Measurements from ENCODE around the gene SLC43A3.
"Not testable (repeated sequence)": the region's sequence is repeated elsewhere in the genome, so short reads cannot be mapped to it uniquely, and the experiment has no call there.

Gene SLC43A3

DNA sequence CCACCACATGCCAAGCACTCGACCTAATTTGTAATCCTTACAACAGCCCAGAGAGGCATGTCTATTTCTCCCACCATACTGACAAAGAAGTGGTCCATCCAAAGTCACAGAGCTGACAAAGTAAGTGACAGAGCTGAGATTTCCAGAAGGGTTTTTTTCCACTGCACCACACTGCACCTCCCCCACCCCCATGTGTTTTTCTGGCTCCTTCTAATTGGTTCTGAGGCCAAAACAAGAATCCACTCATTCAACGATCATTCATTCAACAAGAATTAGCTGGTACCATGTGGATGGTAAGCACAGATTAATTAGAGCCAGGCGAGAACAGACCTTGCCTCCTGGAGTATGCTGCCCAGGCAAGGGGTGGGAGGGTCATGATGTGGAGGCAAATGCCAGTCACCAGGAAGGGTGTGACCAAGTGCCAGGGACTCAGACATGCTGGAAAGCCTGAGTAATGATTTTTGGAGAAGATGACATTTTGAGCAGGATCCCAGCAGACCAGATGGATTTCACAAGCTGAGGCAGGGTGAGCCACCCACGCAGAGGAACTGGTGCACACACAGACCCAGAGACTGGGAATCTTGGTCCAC lies 21.6 kb downstream of the SLC43A3 start:
- DNase-seq (ENCODE audit: low read depth in 2 of 2), result no peak

DNA sequence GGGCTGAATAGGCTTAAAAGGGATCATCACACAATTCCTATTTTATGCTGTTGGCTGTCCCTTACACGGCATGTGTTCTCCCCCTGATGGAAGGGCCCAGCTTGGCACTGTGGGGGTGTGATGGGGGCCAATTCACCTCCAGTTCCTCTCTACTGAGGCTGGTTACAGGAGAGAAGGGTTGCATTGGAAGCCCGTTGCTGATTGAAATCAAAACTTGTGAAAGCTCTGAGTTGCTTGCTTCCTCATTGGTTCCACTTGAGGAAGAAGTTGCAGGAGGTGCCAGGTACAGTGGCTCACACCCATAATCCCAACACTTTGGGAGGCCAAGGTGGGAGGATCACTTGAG lies 23.1 kb downstream of the SLC43A3 start:
- DNase-seq (ENCODE audit: low read depth in 2 of 2), result no peak

DNA sequence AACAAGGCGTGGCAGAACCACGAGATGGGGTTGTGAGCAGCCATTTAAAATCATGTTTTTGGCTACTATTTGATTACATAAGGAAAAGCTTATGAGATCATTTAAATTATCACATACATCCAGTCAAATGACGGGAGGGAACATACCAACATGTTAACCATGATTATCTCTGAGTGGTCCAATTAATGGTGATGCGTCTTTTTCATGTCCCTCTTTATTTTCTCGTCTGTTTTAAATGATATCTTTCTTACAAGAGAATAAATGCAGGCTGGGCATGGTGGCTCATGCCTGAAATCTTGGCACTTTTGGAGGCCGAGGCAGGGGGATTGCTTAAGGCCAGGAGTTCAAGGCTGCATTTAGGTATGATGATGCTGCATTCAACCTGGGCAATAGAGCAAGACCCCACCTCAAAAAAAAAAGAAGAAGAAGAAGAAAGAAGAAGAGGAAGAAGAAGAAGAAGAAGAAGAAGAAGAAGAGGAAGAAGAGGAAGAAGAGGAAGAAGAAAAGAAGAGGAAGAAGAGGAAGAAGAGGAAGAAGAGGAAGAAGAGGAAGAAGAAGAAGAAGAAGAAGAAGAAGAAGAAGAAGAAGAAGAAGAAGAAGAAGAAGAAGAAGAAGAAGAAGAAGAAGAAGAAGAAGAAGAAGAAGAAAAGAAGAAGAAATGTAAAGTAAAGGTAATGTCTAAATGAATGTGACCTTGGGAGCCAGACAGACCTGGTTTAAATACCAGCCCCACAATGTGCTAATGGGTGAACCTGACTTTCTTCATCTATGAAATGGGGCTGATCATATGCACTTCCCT lies 23.7 kb downstream of the SLC43A3 start:
- not testable (repeated sequence) for DNase-seq (ENCODE audit: low read depth in 2 of 2)

DNA sequence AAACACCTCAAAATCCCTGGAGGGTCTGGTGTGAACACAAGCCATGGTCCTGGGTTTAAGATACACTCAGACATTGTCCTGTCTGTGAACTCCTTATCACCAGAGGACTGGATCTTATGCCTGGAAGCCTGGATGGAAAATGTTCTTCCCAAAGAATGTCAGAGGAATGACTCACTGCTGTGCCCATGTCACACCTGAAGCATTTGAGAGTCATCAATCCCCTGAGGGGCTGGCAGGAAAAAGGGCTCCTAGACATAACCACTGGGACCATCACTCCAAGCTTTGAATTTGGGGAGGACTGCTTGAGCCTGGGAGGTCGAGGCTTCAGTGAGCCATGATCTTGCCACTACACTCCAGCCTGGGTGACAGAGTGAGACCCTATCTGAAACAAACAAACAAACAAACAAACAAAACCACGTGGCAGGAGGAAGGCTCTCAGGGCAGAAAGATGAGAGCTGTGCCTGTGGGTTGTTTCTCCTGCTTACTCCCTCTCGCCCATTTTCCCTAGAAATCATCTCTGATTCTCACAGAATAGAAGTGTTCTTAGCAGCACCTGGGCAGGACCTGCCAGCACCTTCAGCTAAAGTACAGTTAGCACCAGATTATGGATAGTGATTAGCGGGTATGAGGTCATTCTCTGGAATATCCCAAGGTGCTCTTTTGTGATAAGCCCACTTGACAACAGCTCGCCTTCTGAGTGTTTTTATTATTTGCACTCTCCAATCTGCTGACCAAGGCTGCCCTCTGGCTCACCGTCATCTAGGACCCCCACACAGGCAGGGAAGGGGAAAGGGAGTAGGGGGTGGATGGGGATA lies 24.5 kb downstream of the SLC43A3 start:
- DNase-seq (ENCODE audit: low read depth in 2 of 2), result no peak

DNA sequence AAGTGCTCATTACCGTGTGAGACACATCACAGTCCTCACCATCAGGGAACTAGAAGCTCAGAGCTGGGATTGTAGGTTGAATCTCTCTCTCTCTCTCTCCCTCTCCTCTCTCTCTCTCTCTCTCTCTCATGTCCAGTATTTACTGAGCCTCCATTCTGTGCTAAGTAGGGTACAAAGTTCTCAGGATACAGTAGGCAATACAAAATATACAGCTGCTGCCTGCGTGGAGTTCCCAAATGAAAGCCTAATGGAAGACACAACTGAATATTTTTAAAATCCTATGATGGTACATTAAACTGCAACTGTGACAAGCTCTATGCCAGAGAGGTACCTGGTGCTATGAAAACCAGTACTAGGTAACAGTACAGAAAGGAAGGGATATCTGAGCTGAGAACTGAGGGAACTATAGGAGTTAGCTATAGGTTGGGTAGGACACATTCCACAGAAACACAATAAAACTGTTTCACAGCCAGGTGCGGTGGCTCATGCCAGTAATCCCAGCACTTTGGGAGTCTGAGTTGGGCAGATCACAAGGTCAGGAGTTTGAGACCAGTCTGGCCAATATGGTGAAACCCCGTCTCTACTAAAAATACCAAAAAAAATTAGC lies 26.8 kb downstream of the SLC43A3 start:
- no peak for DNase-seq (ENCODE audit: low read depth in 2 of 2)

DNA sequence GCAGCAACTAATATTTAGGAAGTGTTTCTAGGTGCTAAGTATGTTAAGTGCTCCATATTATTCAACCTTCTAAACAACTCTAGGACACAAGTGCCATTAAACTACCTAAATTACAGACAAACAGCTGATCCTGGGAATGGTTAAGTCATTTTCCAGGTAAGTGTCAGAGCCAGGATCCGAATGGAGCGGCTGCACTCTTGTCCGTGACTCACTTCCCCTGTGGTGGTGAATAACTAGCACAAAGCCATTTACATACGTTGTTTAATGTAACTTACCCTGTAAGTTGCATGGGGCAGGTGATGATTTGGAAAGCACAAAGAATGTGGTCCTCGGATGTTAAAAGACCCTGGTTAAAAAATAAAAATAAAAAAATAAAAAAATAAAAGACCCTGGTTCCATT lies 27.7 kb downstream of the SLC43A3 start:
- DNase-seq (ENCODE audit: low read depth in 2 of 2), result no peak

DNA sequence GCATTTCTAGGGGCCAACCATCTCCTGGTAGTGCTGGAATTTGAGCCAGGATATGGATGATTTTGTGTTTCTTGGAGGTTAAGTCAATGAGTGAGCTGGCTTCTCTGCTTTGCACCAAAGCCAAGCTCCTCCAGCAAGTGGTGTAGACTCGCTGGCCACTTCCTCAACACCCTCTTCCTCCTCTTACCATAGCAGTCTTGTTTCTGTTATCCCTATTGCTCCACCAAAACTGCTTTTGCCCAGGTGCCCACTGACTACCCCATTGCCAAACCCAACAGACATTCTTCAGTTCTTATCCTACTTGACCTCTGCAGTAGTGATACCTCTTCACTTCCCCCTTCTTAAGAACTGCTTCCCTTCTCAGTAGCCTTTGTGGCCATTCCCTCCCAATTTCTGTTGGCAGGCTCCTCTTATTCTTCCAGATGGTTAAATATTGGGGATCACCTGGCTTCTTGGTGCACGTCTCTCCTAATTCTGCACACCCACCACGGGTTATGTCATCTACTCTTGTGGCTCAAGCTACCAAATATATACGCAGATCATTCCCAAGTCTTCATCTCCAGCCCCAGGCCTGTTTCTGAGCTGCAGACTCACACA lies 29.4 kb downstream of the SLC43A3 start:
- DNase-seq (ENCODE audit: low read depth in 2 of 2), result no peak

DNA sequence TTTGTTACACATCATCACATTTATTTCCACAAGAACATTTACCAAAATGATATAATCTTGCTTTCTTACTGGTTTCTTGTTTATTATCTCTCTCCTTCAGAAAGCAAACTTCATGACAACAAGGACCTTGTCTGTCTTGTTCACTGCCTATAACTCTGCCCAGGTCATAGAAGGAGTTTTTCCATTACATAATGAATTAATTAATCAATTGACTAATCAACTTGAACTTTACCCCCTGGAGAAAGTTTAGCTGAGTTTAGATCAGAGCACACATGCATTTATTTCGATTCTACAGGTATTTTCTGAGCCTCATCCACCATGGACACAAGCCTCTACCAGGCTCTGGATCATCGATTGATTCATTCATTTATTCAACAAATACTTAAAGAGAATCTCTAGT lies 30.2 kb downstream of the SLC43A3 start:
- no peak for DNase-seq (ENCODE audit: low read depth in 2 of 2)

DNA sequence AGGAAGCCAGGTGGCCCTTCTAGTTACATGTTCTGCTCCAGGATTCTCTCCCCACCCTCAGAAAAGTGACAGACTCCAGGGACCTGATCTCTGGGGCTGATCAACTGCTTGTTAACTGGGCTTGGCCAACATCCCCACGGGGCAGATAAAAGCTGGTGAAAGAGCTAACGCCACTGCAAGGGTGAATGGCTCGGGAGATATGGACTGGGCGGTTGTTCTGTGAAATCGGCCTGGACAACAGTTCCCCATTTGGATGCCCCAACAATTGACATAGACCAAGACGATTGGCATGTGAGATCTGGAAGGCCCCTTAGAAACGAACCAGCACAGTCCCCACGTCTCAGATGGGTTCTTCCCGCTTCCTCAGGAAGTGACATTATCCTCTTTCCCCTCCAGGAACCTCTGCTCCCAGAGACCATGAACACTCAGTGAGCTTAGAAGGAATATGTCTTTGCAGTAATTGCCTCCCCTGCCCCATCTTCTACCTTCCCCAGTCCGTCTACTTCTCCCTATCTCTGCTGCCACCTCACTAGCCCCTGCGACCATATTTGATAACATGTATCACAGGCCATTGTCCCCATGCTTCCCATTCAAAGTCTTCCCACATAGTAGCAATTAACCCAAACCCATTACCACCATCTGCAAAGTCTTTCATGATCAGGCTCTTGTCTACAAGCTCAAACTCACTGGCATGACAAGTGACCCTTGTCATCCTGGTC lies 30.9 kb downstream of the SLC43A3 start:
- no peak for DNase-seq (ENCODE audit: low read depth in 2 of 2)

DNA sequence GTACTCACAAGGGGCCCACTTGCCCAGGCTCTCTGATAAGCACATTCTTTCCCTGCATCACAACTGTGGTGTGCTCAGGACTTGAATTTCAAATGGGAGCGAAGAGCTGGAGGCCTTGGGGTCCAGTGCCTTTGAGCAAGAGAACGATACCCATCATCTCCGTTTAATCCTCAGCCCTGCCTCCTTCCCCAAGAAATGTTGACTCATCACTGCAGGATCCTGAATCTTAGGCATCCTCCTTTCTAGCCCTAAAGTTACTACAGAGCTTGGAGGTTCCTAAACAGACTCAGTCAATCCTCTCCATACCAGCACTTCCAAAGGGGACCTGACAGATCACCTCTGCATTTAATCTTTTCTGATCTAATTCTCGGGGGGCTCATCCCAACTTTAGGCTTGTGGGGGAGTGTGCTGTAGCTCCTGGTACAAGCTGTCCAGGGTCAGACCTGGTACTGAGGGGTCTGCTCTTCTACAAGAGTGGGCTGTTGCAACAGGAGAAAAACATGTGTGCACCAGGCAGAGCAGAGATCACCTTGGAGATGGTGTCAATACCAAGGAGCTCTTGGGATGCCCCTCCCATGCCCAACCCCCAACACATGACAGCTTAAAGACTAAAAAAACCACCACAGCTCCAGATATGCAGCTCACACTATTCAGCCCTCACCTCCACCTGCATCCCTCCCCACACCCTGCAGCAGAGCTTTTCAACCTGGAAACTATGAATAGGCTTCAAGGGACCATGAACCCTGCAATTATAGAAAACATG lies 32.5 kb downstream of the SLC43A3 start:
- no peak for DNase-seq (ENCODE audit: low read depth in 2 of 2)

DNA sequence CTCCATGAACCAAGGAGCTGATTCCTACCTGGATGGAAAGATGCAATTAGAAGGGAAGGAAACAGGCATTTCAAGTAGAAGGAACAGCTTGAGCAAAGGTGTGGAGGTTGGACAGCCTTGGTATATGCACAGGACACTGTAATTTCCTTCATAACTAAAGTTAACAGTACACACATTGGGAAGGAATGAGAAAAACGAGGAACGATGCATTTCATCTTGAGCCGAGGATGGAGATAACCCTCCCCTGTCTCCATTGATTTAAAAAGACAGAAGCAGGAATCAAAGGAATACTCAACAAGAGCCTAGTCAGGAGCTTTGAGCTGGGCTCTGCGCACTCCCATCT lies 34.2 kb downstream of the SLC43A3 start:
- no peak for DNase-seq (ENCODE audit: low read depth in 2 of 2)

DNA sequence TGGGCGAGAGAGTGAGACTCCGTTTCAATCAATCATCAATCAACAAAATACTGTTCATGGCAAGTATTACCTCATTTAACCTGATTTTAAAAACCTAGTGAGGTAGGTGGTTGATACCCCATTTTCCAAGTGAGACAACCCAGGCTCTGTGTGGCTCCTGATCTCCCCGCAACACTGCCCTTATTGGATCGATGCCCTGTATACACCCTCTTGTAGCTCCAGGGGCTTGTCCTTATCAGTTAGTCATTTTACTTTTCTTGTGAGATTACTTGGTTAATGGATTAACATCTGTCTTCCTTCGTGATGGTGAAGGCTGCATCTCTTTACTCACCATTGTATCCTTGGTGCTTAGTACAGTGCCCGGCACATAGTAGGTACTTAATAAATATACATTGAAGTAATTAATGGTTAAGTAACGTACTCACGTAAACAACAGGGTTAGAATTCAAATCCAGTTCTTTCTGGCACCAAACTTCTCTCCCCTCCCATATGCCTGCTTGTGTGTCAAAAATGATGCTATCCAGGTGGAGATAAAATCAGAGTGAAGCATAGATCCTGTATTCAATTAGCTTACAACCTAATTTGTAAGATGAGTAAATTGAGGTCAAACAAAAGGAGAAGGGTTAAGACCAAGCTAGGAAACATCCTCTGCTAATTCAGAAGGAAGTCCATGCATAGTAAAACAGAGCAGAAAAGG lies 34.7 kb downstream of the SLC43A3 start:
- DNase-seq (ENCODE audit: low read depth in 2 of 2), result no peak

DNA sequence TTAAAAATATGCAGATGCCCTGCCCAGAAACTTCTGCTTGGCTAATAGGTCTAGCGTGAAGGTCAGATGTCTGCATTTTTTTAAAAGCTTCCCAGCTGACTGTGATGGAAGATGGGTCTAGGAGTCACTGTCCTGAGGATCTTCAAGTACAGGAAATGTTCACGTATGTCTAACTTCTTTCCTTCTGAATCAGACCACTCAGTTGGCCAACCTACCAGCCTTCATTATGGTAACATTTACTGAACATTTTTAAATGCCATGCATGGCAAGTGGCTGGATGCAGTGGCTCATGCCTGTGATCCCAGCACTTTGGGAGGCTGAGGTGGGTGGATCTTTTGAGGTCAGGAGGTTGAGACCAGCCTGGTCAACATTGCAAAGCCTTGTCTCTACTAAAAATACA lies 35.4 kb downstream of the SLC43A3 start:
- no peak for DNase-seq (ENCODE audit: low read depth in 2 of 2)

DNA sequence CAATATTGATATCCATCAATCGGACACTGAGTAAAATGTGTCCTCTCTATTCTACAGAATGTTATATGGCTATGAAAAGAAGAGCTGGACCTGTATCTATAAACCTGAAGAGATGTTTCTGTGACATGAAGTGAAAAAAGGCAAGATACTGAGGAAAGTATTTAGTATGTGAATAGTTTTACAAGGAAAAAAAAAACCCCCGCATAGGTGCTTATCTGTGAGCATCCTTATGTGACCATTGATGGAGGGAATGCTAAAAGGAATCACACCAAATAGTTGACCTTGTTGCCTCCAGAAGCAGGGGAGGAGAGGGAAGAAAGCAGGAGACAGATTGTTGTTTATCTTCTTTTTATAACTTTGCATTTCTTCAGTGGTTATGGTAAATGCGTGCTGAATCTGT lies 35.8 kb downstream of the SLC43A3 start:
- no peak for DNase-seq (ENCODE audit: low read depth in 2 of 2)

DNA sequence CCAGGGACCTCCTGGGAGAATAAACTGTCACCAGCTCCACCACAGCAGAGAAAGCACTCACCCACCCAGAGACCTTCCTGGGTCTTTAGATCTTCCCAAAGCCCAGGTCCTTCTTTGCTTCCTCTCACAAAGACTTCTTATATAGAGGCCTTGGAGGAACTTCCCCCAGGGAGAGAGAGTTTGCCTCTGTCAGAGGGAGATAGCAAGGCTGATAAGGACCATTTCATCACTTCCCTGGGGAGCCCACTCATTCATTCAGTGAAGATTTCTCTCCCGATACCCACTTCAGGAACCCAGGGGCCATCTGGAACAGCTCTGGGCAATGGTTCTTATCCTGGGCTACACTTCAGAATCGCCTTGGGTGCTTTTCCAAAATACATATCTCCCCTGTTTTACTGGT lies 36.4 kb downstream of the SLC43A3 start, which contains the start of gene PRG2:
Gene PRG2 (minus strand): TSS at position 116 of the 400 bp plus-strand sequence. CDS start 706 bp downstream, outside the sequence.
- no peak for DNase-seq (ENCODE audit: low read depth in 2 of 2)

DNA sequence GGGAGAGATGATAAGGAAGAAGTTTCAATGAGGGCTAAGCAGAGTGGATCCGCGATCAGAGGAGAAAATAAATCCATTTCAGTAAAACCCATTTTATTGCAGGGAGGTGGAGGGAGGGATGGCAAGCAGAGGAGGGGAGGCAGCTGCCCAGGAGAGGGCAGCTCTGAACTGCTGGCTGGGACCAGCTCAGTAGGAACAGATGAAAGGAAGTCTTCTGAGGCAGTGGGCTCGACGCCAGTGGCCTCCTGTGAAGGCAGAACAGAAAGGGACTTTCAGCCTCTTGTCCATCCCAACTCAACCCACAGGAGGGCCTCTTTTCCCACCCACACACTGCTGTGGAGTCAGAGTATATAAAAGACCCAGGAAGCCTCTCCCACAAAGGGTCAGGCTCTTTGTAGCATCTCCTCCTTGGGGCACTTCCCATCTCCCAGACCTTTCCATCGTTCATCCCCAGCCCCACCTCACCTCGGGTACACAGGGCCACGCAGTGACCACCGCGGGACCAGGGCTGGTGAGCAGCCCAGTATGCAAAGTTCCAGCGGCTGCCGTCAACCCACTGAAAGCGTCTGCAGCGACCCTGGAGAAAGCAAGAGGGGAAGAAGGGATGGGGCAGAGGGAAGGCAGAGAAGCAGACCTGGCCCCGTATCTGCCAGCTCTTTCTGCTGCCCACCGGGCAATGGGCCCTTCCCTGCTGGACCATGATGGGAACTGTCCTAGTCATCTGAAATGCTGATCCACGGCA lies 39.5 kb downstream of the SLC43A3 start:
- DNase-seq (ENCODE audit: low read depth in 2 of 2), result no peak

DNA sequence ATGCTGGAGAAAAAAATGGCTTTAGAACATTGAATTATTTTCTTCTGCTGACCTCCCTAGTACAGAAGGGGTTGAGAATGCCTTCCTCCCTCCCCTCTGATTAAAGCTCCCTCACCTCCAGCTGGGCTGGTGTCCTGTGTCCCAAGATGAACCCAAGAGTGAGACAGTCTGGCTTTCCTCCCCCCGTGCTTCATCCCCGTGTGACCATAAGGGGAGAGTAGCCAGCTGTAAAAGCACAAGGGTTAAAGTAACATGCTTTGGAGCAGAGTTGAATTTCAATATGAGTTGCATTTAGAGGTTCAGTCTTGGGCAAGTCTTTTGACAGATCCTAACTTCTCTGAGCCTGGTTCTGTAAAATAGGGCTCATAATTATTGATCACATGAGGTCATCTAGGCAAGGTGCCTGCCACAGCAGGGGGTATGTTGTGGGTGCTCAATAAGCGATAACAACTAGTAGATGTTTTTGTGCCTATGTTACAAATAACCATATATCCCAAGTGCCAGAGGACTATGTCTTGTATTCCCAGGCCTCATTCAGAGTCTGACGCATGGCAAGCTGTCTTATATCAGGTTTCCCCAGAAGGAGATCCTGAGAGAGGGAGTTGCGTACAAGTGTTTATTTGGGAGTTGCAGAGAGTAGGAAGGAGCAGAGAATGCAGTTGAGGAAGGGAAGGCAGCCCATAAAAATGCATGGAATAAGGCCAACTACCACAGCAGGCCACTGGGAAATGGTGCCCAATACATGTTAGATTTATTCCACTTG lies 40.6 kb downstream of the SLC43A3 start:
- no peak for DNase-seq (ENCODE audit: low read depth in 2 of 2)

DNA sequence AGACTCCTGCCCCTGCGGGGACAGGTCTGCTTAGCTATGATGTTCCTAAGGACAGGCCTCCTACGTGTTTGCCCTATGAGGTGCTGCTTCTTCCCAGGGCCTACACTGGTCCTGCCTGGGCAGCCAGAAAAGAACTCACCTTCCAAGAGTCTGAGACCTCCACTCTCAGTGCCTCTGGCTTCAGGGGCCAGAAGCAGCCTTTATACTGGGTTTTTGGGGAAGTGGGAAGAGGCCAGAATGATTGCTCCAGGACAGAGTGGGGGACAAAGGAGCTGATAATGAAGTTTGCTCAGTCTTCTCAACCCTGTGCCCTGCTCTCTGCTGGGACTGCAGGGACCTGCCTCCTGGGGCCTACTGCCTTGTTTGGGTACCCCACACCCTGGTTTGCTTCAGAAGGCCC lies 45.9 kb downstream of the SLC43A3 start, which contains the start of gene PRG3:
Gene PRG3 (minus strand): TSS at position 176 of the 400 bp plus-strand sequence. CDS start 442 bp downstream, outside the sequence.
- no peak for DNase-seq (ENCODE audit: low read depth in 2 of 2)

Data from activated CD8-positive, alpha-beta memory T cell treated with anti-CD3 and anti-CD28 coated beads for 4 hours (primary cell).